Ovary (tissue), 3 donors: ENCODE results near the gene DOCK1.

Experiments
- CTCF ChIP-seq, 3 donors: fragments of 450-650 bp in 2 of 3; fragments of 200-600 bp in 1 of 3; IDR thresholded peaks; one replicate each; pipeline versions ENCODE4 v1.5.1 to v1.8.0; 2016 to 2022; ENCODE audit warnings: antibody characterized with exemption in 3 of 3, mild to moderate bottlenecking in 1 of 3
- POLR2A ChIP-seq: fragments of 450-650 bp; IDR thresholded peaks from one replicate; pipeline ENCODE4 v1.6.1; 2017; ENCODE audit warnings: antibody characterized with exemption, mild to moderate bottlenecking, moderate library complexity
- donor health status: DM: no; HTN: no; CAD: no.

GRCh38 chr10:126872135-126872534 lies 33.1 kb upstream of the DOCK1 start:
- TF ChIP-seq CTCF (IDR thresholded peaks at IDR 0.05) (no peak), POLR2A (no peak)
